ENCODE data around the gene PTPRZ1.

PTPRZ1 gene

DNA sequence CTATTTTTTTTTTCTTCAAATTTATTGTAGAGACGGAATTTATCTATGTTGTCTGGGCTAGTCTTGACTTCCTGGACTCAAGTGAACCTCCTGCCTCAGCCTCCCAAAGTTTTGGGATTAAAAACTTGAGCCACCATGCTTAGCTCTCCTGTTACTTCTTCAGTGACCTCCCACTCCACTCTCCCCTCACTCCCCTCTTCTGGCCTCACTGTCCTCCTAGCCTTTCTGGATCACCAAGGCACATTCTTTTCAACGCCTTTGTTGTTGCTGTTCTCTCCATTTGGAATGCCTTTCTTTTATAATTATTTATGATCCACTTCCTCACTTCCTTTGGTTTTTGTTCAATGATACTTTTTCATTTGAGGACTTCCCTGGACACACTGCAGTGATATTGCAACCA is 17.9 kb downstream of the PTPRZ1 start:
- in situ Hi-C loops (cut with HindIII; ENCODE audit: low sequenced_read_pairs), result no loop called here

DNA sequence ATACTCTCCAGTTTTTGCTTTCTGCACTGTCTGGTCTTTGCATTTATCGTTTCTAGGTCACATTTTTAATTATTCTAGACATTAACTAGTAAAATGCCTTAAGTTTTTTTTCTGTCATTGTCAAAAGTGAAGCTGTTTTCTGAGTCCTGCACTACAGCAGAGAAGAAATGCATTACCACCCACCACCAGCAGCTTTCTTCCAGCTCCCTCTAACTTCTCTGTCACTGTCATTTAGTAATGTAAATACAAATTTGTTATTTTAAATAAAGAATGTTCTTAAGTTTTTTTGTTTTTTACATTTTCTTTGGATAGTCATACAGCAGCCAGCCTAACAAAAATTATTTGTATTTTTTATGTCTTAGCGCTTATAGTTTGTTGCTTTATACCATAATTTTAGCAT is 18.8 kb downstream of the PTPRZ1 start:
- in situ Hi-C loops (cut with HindIII; ENCODE audit: low sequenced_read_pairs), result no loop called here

DNA sequence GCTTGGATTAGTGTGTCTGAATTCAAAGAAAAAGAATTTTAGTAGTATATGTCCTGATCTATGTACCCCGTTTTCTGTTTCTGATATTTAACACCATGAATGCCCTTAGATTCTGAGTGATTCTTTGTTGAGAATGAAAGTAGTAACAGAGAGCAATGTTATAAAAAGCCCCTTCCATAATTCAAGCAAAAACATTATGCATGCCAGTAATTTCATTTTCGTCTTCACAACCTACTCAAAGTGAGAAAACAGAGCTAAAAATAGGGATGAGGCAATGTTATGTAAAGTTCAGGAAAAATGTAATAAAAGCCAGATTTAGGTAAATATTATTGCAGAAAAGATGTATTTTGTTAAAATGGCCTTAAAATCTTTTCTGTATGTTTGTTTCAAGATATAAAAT is 28.1 kb downstream of the PTPRZ1 start:
- in situ Hi-C loops (cut with HindIII; ENCODE audit: low sequenced_read_pairs), result no loop called here

DNA sequence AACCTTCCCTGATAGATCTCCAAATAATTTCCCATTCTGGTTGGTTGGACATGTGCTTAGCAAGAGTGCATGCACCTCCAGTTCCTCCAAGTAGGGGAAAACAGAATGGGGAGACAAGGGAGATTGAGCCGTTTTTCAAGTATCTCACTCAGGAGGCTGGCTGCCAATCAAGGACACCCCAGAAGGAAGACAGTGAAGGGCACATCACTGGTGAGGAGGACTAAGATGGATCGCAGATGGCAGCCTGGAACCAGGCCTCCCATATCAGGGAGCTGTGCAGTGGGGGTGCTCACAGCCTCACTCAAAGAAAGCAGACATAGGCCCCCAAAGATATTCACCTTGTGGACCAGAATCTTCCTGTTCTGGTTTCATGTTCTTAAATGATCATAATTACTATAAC is 31.2 kb downstream of the PTPRZ1 start:
- in situ Hi-C loops (cut with HindIII; ENCODE audit: low sequenced_read_pairs), result no loop called here

DNA sequence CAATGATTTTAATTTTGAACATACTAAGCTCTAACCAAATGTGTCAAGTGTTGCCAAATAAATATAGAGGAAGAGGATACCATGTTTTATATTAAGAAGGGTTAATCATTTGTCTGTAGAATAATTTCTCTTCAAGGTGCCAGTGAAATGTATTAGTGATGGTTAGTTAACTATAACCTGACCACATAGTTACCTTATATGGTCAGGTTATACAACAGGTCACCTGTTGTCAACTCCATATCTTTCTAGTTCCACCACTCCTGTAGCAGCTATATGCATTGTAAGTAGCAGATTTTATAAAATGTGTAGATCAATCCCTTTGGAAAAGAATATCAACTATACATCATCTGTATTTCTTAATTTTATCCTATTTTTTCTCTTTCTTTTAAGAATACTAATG is 35.1 kb downstream of the PTPRZ1 start:
- in situ Hi-C loops (cut with HindIII; ENCODE audit: low sequenced_read_pairs), result no loop called here

DNA sequence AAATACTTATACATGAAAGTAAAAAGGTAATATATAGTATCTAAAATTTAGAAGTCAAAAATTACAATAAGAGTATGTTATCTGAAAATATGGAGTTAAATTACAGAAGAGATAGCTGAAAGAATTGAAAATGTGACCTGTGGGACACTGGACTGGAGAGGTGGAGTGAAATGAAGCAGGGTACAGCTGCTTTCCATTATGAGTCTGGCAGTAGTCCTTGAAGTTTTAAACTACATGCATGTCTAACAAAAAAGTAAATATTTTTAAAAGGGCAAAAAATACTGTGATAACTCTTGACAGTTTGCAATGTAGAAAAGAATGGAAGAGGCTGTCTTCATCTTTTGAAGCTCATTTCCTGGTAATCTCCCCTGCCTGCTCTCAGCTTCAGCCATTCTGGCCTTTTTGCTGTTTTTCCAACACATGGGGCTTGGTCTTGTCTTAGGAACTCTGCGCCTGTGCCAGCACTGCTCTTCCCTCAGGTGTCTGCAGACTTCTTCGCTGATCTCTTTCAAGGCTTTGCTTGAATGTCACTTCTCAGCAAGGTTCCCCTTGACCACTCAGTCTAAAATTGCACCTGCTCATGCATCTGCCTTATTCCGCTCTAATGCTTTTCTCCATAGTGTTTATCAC is 36.9 kb downstream of the PTPRZ1 start:
- in situ Hi-C loops (cut with HindIII; ENCODE audit: low sequenced_read_pairs), result no loop called here

DNA sequence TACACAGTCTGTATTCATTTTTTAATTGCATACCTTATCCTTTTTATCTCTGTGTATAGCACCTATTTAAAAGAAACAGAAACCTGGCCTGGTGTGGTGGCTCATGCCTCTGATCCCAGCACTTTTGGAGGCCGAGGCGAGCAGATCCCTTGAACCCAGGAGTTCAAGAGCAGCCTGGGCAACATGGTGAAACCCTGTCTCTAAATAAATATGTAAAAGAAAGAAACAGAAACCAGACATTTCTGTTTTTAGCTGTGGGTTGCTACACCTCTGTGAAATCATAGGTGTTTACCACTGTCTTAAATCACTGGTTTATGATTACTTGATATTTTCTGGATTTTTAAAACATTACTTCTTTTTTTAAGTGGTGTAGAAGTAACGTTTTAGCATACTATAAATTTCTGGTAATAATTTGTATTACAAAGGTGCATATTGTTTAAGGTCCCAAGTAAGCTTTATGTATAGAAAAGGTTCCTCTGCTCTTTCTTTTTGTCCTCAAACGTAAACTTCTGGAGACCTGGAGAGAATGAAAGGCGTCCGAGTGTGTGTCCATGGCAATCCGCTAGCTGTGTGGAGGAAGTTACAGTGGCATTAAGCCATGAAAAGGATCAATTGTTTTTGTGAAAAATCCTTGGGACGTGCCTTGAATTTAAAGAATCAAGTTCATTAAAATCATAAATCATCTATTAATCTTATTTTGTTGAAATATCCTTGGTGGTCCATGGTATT is 41.1 kb downstream of the PTPRZ1 start:
- in situ Hi-C loops (cut with HindIII; ENCODE audit: low sequenced_read_pairs), result no loop called here

DNA sequence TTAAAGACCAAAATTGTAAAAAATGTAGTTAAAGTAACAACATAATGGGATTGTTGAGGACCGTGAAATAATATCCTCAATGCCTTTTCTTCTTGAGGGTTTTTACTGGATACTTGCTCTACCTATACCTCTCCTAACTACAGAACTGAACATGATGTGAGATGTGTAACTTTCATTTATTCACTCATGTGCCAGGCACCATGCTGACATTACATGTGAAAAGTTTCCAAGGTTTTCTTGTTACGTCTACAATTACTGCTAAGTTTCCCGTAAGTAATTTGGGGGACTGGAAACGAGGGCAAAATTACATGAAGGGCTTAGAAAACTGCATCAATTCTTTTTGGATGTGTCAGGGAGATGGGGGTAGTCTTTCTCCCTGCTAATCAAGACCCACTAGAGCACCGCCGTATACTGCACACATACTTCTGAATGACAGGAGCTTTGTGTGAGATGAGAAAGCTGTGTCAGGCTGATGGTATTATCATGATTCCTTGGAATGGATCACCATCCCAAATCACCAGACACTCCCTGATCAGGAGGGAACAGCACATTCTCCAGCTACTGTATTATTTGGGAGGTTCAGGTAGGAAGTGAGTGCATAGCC is 41.8 kb downstream of the PTPRZ1 start:
- in situ Hi-C loops (cut with HindIII; ENCODE audit: low sequenced_read_pairs), result no loop called here

DNA sequence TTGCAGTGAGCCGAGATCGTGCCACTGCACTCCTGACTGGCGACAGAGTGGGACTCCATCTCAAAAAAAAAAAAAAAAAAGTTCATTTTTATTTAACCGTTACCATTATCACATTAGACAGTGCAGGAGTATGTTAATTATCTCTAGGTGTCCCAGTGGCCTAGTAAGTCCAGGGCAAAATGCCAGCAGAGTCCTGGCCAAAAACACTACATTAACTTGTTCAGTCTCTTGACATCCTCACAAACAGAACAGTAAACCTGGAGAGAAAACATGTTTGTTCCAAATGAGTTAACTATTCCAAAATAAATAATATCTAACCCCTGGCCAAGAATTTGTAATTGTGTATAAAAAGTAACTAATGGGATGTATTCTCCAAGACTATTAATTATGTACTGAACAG is 43.2 kb downstream of the PTPRZ1 start:
- in situ Hi-C loops (cut with HindIII; ENCODE audit: low sequenced_read_pairs), result no loop called here

DNA sequence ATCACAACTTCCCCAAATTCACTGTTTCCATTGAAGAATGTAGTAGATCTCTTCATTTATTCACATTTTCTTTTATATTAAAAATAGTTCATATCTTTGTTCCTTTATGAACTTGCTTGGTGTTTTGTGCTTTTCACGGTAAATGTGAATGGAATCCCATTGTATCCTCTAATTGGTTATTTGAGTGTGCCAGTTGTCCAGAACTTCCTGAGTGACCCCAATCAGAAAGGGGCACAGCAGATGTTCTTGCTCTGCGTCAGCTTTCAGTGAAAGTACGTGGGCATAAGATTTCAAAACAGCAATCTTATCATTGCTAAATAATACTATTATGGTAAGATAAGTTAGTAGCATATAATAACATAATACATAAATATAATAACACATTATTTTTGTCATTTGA is 47.0 kb downstream of the PTPRZ1 start:
- in situ Hi-C loops (cut with HindIII; ENCODE audit: low sequenced_read_pairs), result no loop called here

DNA sequence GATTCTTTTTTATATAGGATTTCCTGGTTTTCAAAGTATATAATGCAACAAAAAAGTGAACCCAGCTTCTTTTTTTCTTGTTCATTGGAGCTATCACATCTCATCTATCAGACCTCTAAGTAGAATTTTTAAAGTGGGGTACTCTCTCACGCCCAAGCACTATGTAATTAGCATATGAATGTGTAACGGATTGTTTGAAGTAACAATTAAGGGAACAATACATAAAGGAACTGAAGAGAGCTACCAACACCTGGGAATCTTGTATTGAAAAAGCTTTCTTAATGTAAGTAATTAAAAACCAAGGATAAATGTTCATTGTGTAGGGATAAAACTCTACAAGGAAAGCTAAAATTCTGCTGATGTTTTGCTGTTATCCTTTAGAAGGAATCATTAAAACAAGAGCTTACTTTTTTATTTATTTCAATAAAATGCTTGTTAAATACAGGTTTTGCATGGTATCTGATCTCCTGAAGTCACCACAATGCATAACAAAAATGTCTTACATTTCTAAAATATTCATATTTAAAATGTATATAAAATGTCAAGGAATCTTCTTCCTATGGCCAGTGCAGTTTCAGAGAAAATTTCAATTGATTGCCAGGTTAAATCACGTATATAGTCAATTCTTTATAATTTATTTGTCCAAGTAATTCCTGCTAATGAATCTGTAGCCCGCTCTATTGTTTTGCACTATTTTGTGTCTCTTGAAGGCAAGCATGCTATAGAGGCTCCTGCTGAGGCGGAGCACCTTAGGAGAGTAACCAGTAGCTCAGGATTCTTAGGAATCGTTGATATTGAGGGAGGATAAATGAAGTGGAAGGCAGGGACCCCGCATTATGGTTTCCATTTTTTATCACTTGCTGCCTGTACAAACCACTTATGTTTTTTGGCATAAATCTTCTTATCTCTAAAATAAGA is 51.6 kb downstream of the PTPRZ1 start:
- in situ Hi-C loops (cut with HindIII; ENCODE audit: low sequenced_read_pairs), result loop anchor here (5.0 kb wide), 1 partner anchor 83 kb away; no protein-coding TSS in a partner anchor

DNA sequence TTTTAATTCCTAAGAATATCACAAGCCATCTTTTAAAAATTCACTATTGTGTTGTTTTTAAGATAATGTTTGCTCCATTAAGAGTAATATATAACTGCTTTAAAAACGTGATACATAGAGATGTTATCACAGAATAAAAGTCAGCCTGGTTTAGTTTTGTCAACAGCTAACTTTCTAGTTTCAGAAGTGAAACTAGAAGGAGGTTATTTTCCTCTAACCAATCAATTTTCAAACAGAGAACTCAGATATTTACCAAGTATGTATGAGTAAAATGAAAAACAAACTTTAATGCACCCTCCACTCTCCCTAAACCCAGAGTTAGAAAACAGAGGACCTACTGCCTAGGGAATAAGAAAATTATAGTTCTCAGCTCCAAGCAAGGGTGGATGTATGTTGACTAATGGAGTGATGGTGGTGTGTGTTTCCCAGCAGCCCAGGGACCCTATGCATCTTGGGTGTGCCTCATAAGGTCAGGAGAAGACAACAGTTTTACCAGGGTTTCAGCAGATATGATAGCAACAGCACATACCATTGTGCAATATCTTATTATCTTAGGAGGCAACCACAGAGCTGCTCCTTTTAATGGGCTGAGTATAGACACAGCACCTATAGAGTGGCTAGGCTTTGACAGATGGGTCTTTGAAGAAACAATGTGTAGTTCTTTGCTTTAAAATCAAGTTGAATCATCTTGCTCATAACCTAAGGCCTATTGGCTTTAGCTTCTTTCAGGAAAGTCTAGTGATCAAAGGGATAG is 58.4 kb downstream of the PTPRZ1 start:
- in situ Hi-C loops (cut with HindIII; ENCODE audit: low sequenced_read_pairs), result no loop called here

DNA sequence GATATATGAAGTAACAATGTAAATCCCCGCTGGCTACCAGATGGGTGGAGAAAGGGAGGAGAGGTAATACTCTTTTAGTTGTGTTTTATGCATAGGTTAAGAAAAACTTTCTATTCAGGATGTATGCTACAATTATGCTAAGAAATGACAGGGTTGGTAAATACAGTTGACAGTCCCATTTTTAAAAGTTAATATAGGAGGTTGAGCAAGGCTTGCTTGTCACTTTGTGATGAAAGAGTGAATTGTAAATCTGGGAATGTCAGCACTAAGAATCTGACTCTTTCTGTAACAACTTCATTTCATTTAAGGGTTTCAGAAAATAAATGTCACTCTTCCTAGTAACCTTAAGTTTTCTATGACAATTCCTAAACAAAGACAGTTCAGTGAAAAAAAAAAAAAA is 59.8 kb downstream of the PTPRZ1 start:
- in situ Hi-C loops (cut with HindIII; ENCODE audit: low sequenced_read_pairs), result no loop called here

DNA sequence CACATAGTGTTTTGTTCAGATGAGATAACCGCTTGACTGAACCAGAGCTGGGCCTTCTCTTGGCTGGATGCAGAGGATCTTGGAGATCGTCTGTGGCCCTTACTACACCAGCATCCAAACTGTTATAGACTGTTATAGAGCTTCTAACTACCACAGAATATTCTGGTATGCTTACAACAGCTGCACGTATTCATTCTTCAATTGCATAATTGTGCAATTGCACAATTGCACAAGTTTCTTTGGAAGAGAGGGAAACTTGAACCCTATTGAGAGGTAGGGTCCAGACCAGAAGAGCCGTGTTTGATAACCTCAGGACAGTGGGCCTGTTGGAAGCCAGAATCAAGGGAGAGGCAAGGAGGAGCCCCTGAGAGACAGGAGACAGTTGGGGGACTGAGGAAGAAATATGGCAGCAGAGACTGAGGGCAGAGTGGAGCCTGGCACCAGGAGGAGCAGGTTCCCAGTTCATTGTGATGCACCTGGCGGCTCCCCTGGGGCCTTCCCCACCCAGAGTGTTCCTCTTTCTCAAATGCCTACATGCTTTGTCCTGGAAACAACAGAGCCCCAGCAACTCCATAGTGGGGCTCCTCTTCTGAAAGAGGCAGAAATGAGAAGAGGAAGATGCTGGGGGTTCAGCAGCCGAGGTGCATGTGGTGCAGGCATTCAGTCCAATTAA is 64.1 kb downstream of the PTPRZ1 start:
- in situ Hi-C loops (cut with HindIII; ENCODE audit: low sequenced_read_pairs), result no loop called here

DNA sequence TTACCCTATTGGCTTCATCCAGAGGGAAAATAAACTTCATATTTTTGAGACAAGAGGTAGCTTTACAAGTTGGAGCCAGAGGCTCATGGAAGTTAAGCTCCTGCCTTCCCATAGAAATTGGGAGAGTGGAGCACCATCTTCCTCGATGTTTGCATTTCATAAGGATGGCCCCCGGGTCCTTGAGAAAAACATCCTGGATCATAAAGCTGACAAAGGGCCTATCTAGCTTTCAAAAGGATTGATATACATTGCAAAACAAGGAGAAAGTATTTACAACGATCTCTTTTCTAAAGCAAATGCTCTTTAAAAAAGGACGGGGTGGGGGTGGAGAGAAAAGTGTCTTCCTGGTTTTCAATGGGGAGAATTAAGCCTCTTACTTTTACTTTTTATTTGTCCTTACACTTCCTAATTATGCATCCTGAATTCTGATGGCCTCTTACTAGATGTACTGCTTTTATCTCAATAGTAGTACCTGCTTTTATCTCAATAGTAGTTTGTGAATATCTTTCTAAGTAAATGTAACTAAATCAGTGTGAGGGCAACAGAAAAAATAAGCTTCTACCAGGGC is 65.6 kb downstream of the PTPRZ1 start:
- in situ Hi-C loops (cut with HindIII; ENCODE audit: low sequenced_read_pairs), result no loop called here

DNA sequence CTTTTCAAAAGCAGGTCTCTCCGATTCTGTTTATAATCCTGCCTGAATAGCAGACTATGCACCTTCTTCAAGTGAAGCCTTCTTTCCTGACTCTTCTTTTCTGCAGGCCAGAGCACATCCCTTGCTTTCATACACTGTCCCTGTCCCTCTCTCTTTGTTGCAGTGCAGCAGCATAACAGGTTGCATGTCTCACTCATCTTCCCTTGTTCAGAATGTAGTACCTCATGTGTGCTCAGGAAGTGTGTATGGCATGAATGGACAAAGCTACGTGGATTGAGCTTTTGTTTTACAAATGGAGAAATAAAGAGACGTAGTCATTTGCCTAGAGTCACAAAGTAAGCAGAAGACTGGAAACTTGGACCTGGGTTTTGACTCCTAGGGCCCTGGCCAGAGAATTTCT is 68.0 kb downstream of the PTPRZ1 start:
- in situ Hi-C loops (cut with HindIII; ENCODE audit: low sequenced_read_pairs), result no loop called here

DNA sequence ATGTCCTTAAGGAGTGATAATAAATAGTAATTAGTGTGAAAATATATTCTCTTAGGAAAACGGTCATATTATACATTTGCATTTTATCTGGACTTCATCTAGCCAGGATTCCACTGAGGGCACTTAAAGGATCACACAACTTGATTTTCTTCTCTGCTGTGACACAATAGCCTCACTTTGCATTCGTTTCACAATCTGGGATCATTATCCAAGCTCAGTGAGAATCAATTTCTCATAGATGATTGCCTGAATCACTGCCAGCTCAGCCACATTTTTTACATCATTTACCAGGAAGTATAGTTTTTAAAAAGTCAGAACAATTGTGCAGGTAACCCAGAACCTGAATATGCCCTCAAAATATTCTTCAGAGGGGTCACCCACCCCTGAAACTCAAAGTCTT is 68.9 kb downstream of the PTPRZ1 start:
- in situ Hi-C loops (cut with HindIII; ENCODE audit: low sequenced_read_pairs), result no loop called here

DNA sequence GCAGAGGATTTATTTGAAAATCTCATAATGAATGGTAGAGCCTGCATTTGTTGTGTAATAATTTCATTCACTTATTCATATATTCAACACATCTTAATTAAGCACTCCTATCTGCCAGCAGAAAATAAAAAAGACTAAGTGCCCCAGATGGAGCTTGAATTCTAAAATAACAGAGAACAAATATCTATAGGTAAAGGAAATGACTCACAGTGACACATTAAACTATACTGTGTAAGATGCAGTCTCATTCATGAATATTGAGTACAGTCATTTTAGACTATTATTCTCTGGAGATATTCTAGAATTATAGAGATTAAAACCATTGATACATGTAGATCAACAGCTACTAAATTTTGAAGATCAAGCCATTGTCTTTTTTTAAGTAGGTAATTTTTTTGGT is 72.1 kb downstream of the PTPRZ1 start:
- in situ Hi-C loops (cut with HindIII; ENCODE audit: low sequenced_read_pairs), result no loop called here

DNA sequence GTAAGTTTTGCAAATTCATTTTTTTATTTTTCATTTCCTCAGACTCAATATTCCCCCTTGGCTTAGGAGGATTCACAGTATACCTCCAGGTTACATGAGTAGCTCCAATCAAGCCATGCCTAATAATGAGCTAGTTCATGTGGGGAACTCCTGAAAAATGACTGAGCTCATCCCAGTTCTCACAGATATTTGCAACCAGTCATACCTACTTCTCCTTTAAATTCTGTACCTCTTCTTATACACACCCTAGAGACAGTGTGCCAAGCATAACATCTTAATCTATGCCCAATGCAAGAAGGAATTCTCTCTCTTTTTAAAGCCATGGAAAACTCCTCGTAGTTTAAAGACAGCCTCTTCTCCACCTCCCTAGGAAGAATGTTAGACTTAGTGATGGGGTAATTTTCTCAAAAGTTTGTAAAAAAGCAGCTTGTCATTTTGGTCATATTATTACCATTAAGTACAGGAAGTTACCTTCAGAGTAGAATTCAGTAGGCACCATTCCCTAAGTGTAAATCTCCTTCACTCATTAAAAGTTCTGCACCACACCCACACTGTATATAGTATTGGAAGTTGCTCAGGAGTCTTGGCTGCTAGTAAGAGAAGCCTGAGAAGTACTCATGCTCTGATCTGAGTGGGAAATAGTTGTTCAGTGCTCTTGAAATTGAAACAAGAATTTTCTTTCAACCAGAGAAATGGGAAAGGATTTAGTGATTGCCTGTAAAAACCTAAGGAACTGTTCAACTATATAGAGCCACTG is 72.7 kb downstream of the PTPRZ1 start:
- in situ Hi-C loops (cut with HindIII; ENCODE audit: low sequenced_read_pairs), result no loop called here
